ENCODE results near the gene POLK.
"Not testable (repeated sequence)": the region's sequence is repeated elsewhere in the genome, so short reads cannot be mapped to it uniquely, and the experiment has no call there.

Gene POLK

GRCh38 chr5:75550597-75550996 is 38.9 kb downstream of the POLK start:
- no peak for DNase-seq (ENCODE audit: low spot score)

DNA sequence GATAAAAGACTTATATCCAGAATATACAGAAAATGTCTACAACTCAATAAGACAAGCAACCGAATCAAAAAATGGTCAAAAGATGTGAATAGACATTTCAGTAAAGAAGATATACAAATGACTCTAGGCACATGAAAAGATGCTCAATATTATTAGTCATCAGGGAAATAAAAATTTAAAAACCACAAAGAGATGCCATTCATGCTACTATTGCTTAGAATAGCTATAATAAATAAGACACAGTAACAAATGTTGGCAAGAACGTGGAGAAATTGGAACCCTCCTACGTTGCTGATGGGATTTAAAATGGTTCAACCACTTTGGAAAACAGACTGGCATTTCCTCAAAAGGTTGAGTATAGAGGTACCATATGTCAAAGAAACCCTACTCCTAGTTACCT is 39.8 kb downstream of the POLK start:
- DNase-seq (ENCODE audit: low spot score), result no peak

DNA sequence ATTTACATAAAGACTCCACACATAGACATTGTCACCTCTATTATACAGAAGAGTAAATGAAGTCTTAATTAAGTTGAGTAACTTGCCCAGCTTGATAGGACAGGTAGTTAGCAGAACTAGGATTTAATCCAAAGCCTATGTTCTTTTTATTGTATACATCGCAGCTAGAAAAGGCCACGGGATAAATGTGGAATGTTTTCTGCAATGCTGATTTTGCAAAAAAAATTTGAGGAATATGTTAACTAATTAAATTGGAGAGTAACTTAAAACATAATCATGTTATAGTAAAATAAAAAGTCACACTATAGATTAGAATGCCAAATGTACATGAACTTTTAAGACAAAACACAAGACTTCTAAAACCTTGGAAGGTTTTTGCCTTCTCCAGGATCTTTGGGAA is 41.1 kb downstream of the POLK start:
- no peak for DNase-seq (ENCODE audit: low spot score)

GRCh38 chr5:75553358-75553757 is 41.7 kb downstream of the POLK start:
- DNase-seq (ENCODE audit: low spot score), result no peak

- no peak for DNase-seq (ENCODE audit: low spot score)
Observed at GRCh38 chr5:75558221-75558620, 46.5 kb downstream of the POLK start.

DNA sequence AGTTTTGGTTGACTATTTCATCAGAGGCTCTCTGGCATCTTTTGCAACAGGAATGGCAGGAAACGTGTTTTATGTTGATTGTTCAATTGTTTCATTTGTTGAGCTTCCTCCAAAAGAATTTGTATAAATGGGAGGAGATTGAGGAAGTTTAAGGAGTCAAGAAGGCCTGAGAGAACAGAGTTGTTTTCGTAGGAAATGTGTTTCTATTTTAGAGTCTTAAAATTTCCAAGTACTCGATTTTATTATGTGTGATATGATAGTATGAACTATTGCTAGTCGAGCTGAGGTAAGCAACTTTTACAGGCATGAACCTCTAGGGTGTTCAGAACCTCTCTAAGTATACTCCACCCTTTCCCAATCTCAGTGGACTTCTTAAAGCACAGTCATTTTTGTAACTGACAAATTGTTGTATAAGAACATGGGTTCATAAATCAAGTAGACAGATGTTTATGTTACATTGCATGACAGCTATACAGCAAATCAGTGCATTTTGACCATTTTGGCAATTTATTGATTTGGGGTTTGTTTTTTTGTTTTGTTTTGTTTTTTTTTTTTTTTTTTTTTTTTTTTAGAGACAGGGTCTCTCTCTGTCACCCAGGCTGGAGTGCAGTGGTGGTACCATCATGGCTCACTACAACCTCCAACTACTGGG is 47.4 kb downstream of the POLK start:
- no peak for DNase-seq (ENCODE audit: low spot score)

- not testable (repeated sequence) for DNase-seq (ENCODE audit: low spot score)
Observed at GRCh38 chr5:75560655-75561054, 49.0 kb downstream of the POLK start.

DNA sequence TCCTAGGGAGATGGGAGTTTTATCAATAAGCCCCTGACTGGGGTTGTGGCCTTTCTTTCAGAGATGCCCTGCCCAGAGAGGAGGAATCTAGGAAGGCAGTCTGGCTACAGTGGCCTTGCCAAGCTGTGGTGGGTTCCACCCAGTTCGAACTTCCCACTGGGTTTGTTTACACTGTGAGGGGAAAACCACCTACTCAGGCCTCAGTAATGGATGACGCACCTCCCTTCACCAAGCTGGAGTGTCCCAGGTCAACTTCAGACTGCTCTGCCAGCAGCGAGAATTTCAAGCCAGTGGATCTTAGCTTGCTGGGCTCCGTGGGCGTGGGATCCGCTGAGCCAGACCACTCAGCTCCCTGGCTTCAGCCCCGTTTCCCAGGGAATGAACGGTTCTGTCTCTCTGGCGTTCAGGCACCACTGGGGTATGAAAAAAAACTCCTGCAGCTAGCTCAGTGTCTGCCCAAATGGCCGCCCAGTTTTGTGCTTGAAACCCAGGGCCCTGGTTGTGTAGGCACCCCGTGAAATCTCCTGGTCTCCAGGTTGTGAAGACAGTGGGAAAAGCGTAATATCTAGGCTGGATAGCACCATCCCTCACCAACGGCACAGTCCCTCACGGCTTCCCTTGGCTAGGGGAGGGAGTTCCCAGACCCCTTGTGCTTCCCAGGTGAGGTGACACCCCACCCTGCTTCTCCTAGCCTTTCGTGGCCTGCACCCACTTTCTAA is 54.5 kb downstream of the POLK start:
- DNase-seq (ENCODE audit: low spot score), result not testable (repeated sequence)

- peak; percentile 46 for DNase-seq (ENCODE audit: low spot score)
Observed at GRCh38 chr5:75566710-75567309, 55.1 kb downstream of the POLK start.

DNA sequence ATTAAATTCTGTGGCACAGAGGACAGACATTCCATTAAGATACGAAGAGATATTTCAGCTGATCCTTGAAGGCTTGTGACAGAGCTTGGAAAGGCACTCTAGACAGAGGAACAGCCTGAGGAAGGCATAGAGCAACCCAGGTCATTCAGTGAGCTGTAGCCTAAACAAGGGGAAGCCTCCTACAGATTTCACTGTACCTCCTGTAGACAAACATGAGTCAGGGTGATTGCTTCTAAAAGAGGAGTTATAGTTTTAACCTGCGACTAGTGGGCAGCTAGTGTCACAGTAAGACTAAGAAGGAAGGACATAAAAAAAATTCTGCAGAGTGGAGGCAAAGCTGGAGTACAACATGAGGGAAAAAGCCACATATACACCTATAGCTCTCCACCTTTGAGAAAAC is 56.0 kb downstream of the POLK start:
- no peak for DNase-seq (ENCODE audit: low spot score)

DNA sequence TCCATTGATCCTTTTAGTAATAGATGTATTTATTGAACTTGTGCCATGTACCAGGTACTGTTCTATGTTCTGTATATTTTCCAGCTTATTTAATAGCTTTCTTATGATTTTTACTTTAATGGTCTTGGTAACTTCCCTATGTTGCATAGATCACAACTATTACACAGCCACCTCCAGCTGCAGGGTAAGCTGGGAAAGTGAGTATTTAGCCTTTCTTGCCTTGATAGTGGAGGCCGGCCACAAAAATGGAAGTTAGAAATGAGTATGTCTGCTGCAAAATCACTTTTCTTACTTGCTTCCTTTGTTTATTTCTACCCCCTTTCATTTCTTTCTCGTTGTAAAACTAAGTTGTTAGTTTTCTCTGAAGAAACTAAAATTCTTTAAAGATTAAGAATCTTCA is 56.5 kb downstream of the POLK start:
- no peak for DNase-seq (ENCODE audit: low spot score)

- DNase-seq (ENCODE audit: low spot score), result peak; percentile 31
Observed at GRCh38 chr5:75571547-75571946, 59.9 kb downstream of the POLK start.

DNA sequence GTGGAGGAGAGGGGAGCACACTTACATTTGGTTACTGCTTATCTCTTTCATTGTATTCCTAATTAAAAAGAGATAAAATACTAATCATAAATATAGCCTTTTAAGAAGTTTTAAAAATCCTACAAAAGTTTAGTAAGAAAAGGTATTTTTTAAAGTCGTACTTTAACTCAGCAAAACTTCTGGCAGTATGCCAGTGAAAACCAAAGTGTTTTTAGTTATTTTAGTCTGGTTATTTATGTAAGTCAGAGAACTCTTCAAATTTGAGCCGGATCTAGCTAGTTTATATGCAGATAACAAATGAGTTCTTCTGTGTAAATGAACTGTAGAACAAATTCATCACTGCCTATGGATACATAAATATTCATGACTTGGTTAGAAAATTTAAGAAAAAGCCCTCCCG is 63.1 kb downstream of the POLK start:
- DNase-seq (ENCODE audit: low spot score), result peak; percentile 60

DNA sequence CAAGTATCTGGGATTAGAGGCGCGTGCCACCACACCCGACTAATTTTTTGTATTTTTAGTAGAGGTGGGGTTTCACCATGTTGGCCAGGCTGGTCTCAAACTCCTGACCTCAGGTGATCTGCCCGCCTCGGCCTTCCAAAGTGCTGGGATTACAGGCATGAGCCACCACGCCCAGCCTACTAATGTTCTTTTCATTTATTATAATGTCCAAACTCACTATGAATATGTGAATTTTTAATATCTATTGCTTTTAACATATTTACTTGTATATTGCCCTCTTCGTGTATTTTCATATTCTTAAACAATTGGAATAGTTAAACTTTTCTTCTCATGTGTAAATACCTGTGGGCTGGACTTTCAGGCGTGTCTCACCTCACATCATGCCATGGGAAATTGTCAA is 66.6 kb downstream of the POLK start:
- DNase-seq (ENCODE audit: low spot score), result not testable (repeated sequence)

GRCh38 chr5:75584641-75585040 is 73.0 kb downstream of the POLK start:
- no peak for DNase-seq (ENCODE audit: low spot score)

DNA sequence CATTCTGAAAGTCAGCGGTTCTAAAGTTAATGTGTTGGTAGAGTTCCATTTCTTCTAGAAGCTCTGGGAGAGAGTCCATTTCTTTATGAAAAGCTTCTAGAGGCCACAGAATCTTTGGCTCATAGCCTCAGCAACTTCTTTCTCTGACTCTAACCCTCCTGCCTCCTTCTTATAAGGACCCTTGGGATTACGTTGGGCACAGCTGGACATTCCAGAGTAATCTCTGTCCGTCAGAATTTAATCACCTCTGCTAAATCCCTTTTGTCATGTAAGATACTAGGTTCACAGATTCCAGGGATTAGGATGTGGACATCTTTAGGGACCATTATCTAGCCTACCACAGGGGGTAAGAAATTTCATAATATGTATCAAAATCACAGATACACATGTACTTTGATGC is 77.0 kb downstream of the POLK start:
- no peak for DNase-seq (ENCODE audit: low spot score)

DNA sequence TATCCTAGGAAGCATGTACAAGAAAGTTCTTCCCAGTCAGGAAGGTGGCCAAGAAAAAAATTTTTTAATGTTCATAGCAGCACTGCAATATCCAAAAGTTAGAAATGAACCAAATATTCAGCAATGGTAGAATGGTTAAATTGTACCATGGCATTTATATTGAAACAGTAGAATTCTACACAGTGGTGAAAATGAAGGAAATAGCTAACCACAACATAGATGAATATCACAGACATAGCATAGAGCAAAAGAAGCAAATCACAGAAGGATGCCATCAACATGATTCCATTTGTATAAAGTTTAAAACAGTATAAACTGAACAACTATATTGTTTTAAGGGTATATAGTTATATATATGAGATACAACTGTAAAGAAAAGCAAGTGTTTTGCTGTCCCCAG is 88.8 kb downstream of the POLK start:
- DNase-seq (ENCODE audit: low spot score), result no peak

GRCh38 chr5:75601567-75601966 is 89.9 kb downstream of the POLK start:
- DNase-seq (ENCODE audit: low spot score), result no peak

DNA sequence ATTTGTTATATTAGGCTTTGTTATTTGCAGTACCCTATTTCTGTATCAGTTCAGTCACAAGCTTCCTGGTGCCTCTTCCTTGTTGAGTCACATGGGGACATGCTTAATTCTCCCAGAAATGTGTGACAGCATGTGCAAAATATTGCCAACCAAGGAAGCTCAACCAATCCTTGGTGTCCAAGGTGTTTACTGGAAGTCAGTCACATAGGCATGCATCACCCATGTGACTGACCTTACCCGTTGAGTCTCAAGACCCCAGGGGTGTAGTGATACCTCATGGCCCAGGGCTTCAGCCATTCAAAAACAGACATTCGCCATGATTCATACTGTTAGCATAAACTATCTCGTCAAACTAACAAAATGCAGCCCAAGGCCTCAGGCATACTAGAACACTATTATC is 90.3 kb downstream of the POLK start:
- no peak for DNase-seq (ENCODE audit: low spot score)

DNA sequence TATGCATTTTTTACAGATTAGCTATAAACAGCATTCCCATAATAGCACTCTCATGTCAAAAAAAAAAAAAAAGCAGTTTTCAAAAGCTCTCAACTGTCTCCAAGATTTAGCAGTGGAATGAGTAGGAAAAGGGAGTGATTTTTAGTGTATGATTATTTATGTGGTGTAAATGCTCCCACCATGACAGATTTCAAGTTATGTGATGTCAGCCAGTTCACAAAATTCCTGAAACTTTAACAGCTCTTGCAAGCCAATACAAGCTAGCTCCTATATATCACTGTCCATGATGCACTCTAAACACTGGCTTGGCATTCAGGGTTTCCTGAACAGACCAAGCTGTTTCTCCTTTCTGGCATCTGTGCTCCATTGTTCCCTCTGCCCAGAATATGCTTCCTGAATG is 91.7 kb downstream of the POLK start:
- DNase-seq (ENCODE audit: low spot score), result no peak

DNA sequence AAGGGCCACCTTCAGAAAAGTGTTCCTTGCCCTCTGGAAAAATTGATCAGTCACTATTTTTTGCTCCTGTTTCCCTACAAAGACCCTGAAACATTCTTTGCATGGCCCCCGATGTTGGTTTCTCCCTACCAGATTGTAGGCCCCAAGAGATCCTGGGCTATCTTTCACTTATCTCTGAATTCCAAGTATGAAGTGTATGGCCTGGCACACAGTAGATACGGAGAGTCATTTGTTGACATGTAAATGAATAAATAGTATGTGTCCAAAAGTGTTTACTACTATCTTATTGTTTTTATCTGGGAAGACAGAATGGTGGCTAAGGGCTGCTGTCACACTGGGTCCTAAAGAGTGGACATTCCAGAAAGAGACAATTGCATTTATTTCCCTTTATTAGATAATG is 92.1 kb downstream of the POLK start:
- no peak for DNase-seq (ENCODE audit: low spot score)

DNA sequence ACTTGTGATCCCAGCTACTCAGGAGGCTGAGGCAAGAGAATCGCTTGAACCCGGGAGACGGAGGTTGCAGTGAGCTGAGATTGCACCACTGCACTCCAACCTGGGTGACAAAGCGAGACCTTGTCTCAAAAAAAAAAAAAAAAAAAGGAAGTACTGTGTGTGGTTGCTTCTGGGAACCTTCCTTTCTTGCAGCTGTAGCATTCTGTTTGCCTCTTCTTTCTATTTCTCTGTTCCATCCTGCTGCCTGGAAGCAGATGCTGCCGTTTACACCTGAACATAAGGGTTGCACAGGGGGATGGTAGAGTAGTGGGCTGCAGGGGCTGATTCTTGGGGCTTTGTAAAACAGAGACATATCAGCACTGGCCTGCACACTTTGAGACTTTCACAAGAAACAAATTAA is 95.7 kb downstream of the POLK start:
- not testable (repeated sequence) for DNase-seq (ENCODE audit: low spot score)

DNA sequence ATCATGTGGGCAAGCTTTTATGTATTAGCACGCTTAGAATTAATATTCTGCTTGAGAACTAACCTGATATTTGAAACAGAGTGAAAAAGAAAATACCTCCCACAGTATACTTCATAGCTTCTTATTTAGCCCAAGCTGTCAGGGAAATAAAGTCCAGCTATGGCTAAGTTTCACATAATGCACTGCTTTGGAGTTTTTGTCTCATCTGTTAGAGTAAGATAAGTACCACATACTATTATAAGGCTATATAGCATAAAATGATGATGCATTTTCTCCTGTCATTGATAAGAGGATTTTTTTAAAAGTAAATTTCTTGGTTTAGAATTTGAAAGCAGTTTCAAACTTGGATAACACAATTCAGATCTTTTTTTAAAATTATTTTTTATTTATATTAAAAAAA is 97.2 kb downstream of the POLK start:
- no peak for DNase-seq (ENCODE audit: low spot score)

- DNase-seq (ENCODE audit: low spot score), result no peak
Observed at GRCh38 chr5:75610201-75610600, 98.5 kb downstream of the POLK start.
